DND-41 (cell line): ENCODE results near the gene TGOLN2.

ENCODE experiments used
- CTCF ChIP-seq: IDR thresholded peaks from 2 replicates; pipeline ENCODE4 v1.5.1; 2012; ENCODE audit warnings: borderline replicate concordance, low read length, moderate library complexity, mild to moderate bottlenecking; ENCODE audit not compliant: poor library complexity, severe bottlenecking; ENCODE audit errors: extremely low read depth
- EZH2 ChIP-seq: IDR thresholded peaks from 3 replicates; pipeline ENCODE4 v1.6.1; 2012; ENCODE audit warnings: borderline replicate concordance, low read depth, mild to moderate bottlenecking, moderate library complexity, low read length, inconsistent platforms; ENCODE audit not compliant: severe bottlenecking

GRCh38 chr2:85356186-85356585 is 28.4 kb upstream of the TGOLN2 start:
- TF ChIP-seq CTCF (no peak), EZH2 (no peak)
